ENCODE data around the gene USP31.
"Not testable (repeated sequence)": the region's sequence is repeated elsewhere in the genome, so short reads cannot be mapped to it uniquely, and the experiment has no call there.

Gene USP31

DNA sequence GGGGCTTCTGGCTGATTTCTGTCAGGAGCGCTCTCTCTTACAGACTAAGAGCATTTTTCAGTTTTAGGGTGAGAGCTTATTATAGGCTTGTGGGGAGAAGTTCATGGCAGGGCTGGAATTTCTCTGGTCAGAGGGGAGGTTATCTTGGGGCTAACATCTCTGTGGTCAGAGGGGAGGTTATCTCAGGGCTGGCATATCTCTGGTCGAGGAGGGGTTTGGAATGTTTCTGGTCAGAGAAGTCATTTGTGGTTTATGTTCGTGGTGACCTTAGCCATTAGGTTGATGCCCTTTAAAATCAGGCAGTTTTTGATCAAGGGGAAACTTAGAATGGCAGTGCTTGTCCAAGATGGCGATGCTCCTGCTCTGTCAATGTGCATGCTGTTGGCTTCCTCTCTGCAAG, 10.8 kb upstream of the USP31 start:
- no peak for DNase-seq (ENCODE audit: low read depth in 2 of 2)

DNA sequence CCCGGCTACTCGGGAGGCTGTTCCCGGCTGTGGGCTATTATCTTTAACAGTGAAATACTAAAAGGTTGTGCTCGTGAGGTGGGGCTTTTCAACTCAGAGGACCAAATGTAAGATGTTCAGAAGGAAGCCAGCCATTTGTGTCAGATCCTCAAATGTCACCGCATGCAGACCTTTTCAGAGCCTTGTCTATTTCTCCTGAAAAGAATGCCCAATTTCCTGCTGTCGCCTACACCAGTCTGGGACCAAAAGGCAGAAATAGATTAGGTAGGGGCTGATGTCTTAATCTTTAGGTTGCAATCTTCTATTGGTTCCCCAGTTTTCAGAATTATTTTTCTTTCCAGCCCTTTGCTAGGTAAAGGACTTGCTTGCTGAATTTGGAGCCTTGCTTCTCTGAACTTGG, 8.9 kb upstream of the USP31 start:
- DNase-seq (ENCODE audit: low read depth in 2 of 2) = no peak

DNA sequence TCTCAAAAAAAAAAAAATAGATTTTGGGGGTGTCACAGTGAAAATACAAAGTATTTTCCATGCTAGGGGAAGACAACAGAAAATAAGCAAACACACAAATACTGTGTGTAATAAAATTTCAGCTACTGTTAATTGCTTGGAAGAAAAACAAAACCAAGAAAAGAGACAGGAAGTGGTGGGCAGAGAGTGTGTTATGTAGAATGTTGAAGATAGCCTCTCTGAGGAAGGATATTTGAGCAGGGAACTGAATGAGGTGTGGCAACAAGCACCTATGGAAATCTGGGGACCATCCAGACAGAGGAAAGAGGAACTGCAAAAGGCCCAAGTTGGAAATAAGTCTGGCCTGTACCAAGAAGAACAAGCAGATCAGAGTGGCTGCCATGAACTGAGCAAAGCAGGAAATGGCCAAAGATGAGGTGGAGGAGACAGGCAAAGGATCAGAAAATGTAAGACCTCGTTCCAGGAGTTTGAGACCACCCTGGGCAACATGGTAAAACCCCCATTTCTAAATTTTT, 7.8 kb upstream of the USP31 start:
- DNase-seq (ENCODE audit: low read depth in 2 of 2) = no peak

DNA sequence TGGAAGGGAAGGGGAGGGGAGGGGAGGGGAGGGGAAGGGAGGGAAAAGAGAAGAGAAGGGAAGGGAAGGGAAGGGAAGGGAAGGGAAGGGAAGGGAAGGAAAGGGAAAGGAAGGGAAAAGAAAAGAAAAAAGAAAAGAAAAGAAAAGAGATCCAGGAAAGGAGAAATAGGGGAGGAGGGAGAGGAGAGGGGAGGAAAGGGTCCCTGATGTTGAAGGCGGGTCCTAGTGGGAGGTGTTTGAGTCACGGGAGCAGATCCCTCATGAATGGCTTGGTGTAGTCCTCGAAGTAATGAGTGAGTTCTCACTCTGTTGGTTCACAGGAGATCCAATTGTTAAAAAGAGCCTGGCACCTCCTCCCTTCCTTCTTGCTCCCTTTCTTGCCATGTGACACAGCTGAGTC, 6.9 kb upstream of the USP31 start:
- DNase-seq (ENCODE audit: low read depth in 2 of 2) = no peak

DNA sequence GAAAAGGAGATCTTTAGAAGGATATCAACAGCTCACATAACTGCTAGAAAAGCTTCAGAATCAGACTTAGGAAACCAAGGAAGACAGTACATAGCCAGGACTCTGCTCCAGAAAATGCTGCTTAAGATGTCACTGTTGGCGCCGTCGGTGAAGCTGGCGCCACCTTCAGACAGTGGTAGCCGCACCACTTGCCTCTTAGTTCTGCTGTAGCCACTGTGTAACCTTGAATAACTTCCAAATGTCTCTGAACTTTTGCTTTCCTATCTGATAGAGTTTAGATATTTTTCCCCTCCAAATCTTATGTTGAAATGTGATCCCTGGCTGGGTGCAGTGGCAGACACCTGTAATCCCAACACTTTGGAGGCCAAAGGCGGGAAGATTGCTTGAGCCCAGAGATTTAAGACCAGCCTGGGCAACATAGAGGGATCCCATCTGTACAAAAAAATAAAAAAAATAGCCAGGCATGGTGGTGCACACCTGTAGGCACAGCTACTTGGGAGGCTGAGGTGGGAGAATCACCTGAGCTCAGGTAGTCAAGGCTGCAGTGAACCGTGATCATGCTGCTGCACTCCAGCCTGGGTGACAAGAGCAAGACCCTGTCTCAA, 6.3 kb upstream of the USP31 start:
- no peak for DNase-seq (ENCODE audit: low read depth in 2 of 2)

DNA sequence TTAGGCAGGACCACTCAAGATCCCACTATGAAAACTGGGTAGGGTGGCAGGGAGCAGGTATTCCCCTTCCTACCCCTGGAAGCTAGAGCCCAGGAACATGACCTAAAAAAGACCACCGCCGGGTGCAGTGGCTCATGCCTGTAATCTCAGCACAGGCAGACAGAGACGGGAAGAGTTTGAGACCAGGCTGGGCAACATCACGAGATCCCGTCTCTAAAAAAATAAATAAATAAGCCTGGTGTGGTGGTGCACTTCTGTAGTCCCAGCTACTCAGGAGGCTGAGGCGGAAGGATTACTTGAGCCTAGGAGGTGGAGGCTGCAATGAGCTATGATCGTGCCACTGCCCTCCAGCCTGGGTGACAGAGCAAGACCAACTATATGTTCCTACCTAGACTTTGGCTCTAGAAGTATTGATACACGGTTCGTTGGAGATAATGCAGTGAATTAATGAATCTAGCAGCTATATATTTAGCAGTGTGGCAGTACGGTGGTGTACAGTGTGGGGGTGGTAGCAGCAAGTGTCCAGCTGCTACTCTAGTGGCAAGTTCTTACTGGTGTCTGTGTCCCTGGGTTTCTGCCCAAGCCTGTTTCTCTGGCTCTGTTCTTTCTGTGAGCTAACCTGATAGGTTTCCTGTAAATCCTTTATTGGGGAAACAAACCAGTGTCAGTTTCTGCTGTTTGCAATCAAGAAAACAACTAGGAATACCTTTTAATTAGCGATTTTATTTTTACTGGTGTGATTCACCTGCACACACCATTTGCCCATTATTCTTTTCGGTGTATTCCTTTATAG, 3.3 kb upstream of the USP31 start:
- DNase-seq (ENCODE audit: low read depth in 2 of 2) = no peak

DNA sequence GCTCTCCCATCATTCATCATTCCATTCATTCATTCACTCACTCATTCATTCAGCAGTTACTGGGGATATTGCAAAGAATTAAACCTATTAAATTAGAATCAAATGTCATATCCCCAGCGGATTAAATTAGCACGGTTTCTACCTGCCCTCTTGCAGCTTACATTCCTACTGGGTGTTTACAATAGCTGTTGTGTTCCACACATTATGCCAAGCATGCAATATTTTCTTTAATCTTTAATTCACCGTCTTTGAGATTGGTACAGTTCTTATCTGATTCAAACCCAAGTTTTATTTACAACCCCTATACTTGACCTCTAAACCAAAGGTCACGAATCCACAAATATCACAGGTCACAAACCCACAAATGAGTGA, 727 bp upstream of the USP31 start:
- no peak for DNase-seq (ENCODE audit: low read depth in 2 of 2)

DNA sequence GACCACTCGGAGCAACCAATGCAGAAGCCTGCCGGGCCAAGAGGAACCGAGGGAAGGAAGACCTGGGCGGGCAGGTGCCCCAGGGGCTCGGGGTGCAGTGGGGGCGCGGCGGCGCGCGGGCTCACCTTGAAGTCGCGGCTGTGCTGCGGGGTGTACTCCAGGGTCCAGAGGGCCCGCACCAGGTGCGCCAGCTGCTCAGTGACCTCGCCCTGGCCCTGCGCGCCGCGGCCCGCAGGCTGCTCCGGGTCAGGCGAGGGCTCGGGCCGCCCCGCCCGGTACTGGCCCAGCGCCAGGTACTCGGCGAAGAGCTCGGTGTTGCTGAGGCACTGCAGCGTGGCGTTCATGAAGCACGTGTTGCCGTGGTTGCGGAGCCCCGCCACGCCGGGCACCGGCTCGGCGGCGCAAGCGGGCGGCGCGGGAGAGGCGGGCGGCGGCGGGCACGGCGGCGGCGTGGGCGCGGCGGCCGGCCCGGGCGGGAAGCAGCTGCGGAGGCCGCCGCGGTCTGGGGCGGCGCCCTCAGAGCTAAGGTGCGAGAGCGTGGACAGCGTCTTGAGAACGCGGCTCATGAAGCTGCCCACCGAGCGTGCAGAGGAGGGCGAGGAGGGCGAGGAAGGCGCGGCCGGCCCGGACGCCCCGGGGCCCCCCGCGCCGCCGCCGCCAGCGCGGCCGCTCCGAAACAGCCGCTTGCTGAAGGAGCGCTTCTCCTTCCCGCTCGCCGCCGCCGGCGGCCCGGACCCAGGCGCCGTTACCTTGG, 562 bp downstream of the USP31 start:
- peak; percentile 39 to 53 for DNase-seq (ENCODE audit: low read depth in 2 of 2)

DNA sequence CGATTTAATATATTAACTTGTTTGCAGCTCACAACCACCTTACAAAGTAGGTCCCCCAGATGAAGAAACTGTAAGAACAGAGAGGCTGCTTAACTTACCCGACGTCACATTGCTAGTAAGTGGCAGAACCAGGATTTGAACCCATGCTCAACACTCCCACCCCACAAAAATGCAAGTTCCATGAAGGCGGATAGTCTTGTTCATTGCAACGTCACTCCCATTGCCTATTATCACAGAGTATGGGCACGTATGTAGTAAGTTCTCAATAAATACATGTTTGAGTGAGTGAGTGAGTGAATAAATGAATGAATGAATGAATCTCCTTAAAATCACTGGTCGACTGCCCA, 1.1 kb downstream of the USP31 start:
- DNase-seq (ENCODE audit: low read depth in 2 of 2) = no peak

DNA sequence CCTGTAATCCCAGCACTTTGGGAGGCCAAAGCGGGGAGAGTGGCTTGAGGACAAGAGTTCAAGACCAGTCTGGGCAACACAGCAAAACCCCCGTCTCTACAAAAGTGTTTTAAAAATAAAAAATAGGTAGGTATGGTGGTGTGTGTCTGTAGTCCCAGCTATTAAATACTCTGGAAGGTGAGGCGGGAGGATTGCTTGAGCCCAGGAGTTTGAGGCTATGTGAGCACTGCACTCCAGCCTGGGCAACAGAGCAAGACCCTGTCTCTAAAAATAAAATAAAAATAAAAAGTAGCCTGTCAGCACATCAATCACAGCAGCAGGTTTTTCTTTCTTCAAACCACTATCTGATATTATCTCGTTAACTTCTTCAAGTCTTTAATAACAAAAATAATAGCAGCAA, 1.6 kb downstream of the USP31 start:
- DNase-seq (ENCODE audit: low read depth in 2 of 2) = no peak

DNA sequence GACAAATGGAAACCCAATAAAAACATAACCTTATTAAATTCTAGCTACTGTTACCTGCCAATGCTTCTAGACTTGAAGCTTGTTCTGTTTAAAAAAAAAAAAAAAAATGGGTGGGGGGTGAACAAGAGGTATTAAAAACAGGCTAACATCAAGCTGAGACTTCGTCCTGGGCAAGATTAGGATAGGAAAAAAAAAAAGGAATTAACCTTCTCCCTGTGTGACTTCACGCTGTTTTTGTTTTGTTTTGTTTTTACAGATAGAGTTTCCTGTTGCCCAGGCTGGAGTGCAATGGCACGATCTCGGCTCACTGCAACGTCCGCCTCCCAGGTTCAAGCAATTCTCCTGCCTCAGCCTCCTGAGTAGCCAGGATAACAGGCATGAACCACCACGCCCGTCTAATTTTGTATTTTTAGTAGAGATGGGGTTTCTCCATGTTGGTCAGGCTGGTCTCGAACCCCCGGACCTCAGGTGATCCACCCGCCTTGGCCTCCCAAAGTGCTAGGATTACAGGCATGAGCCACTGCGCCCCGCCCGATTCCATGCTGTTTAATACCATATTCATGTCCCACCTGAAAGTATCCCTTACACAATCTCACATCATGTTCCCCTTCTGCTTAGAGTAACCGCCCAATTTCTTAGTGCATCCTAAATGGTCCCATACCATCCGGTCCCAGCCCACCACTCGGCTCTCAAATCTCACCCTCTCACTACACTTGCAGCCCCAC, 2.2 kb downstream of the USP31 start:
- no peak for DNase-seq (ENCODE audit: low read depth in 2 of 2)

DNA sequence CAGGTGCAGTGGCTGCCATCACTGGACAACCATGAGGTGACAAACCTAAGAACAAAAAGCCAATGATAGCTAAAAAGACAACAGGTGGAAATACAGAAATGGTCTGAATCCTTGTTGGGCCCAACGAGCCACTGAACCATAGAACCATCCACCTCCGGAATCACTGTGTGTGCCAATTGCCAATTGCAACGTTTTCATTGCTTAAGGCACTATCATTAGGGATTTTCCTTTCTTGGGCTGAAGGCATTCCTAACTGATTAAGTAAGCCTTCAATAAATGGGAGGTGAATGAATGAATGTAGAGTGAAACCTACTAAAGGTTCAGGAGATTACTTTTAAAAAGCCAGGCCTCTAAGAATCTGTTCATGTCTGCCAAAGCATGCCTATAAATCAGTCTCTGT, 3.6 kb downstream of the USP31 start:
- DNase-seq (ENCODE audit: low read depth in 2 of 2) = no peak

DNA sequence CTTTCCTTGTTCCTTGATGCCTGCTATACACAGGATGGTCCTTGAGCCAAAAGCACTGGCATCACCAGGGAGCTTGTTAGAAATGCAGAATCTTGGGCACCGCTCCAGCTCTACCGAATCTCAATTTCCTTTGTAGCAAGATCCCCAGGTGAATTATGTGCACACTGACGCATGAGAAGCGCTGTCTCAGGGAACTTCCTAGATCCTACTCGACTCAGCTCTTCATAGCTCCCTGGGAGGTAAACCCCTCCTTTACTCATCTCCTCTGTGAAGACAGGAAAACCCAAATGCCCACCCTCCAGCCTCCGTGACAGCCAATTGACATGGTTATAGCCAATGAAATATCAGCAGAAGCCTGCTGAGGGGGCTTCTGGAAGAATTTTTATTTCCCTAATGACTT, 4.1 kb downstream of the USP31 start:
- DNase-seq (ENCODE audit: low read depth in 2 of 2) = no peak

DNA sequence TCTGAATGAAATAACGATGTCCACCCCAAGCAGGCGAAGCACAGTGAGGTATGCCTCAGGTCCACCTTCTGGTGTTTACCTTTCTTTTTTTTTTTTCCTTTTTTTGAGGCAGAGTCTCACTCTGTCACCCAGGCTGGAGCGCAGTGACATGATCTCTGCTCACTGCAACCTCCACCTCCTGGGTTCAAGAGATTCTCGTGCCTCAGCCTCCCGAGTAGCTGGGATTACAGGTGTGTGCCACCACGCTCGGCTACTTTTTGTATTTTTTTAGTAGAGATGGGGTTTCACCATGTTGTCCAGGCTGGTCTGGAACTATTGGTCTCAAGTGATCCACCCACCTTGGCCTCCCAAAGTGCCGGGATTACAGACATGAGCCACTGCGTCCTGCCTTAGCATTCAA, 4.9 kb downstream of the USP31 start:
- DNase-seq (ENCODE audit: low read depth in 2 of 2) = not testable (repeated sequence)

DNA sequence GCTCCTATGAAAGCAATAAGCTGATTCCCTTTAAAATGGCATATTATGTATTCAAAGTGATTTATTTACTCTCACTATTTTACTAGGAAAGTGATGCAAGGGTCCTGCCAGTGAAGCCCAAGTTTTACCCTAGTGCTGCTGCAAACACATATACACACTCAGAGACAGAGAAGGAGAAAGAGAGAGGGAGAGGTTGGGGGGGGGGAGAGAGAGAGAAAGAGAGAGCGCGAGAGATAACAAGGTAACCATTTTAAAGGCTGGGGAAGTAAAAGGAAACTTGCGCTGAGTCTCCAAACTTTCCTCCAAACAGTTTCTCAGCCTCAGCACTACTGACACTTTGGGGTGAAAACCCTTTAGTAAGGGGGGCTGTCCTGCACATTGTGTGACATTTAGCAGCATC, 5.9 kb downstream of the USP31 start:
- DNase-seq (ENCODE audit: low read depth in 2 of 2) = no peak

DNA sequence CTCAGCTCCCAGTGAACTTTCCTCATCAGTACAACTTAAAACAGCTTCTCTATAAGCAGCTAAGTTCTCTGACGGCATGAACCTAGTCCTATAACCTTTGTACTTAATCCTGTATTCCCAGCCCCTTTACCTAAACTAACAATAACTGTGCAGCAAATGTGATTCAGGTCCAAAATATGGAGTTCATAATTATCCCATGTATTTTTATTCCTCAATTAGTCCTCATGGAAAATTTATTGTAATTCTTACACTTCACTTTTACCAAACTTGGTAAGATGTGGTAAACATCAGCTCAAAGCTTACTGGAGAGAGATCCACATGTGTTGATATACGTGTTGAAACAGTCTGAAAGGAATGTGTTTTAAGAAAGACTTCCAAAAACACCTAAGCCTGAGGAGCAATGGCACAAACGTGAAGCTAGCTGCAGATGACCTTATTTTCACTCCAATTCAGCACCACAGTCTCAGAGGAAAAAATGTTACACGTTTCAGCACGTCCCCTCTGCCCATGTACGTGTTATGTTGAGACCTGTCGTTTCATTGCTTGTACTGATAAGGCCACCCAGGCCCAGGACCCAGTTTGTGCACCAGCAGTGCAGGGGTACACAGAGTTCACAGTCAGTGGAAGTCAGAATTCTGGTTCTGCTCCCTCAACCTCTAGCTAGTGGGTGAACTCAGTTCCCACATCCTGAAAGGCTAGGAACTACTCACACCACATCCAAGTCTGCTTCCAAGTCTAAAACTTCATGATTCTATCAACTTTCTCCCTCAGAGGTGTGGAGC, 7.1 kb downstream of the USP31 start:
- DNase-seq (ENCODE audit: low read depth in 2 of 2) = no peak

DNA sequence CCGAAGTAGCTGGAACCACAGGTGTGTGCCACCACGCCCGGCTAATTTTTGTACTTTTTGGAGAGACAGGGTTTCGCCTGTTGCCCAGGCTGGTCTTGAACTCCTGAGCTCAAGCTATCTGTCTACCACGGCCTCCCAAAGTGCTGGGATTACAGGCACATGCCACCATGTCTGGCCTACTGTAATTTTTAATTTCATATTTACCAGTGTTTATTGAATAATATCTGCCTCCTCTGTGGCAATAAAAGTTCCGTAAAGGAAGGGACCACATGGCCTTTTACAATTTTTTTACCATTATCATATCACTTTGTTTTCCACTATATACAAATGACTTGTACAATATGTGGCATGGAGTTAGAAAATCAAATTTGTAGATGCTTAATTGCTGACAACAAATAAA, 7.8 kb downstream of the USP31 start:
- DNase-seq (ENCODE audit: low read depth in 2 of 2) = no peak

DNA sequence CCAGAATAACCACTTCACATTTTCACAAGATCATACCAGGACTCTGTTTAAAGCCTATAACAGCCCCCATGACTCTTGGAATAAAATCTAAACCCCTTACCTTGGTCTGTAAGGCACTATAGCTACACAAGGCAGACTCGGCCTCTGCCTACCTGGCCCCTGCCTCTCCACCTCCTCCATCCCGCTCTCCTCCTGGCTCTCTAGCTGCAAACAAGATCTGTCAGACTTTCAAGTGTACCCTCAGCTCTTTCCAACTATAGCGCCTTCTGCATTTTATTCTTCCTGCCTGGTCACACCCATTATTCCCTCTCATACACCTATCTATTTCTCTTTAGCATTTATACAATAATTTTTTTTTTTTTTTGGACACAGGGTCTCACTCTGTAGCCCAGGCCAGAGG, 8.2 kb downstream of the USP31 start:
- DNase-seq (ENCODE audit: low read depth in 2 of 2) = no peak

DNA sequence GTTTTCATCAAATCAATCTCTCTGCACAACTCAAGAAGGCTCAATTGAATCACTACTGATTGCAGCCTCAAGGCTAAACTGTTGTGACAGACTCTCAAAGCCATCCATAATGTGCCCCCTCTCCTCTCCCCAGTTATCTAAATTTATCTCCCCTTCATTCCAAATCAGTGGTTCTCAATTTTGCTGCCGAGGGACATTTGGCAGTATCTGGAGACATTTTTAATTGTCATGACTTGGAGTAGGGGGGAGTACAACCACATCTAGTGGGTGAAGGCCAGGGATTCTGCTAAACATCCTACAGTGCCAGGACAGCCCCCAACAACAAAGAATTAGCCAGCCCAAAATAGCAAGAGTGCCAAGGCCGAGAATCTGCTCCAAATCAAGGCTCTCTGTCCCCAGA, 9.1 kb downstream of the USP31 start:
- no peak for DNase-seq (ENCODE audit: low read depth in 2 of 2)

DNA sequence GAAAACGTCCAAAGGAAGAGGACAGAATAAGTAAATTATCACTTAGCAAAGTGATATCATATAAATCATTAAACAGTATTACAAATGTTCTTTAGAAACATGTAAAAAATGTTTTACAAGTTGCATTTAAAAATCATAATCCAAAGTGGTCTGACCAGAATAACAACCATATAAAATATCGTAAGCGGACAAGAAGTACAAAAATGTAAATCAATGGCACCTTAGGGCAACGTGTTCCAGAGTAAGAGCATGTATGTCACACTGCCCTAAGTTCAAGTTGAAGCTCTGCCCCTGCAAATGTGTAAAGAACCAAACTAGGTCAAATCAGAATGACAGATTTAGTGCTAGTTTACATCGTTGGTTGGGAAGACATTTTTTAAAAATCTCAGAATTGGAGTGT, 11.4 kb downstream of the USP31 start:
- DNase-seq (ENCODE audit: low read depth in 2 of 2) = no peak

DNA sequence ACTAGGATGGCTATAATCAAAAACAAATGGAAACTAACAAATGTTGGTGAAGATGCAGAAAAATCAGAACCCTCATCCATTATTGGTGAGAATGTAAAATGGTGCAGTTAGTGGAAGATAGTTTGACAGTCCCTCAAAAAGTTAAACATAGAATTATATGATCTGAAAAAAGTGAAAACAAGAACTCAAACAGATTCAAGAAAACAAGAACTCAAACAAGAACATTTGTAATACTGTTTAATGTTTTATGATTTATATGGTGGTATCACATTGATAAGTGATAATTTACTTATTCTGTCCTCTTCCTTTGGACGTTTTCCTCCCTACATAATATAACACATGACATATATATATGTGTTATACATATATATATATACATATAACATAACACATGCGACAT, 12.0 kb downstream of the USP31 start:
- DNase-seq (ENCODE audit: low read depth in 2 of 2) = no peak

DNA sequence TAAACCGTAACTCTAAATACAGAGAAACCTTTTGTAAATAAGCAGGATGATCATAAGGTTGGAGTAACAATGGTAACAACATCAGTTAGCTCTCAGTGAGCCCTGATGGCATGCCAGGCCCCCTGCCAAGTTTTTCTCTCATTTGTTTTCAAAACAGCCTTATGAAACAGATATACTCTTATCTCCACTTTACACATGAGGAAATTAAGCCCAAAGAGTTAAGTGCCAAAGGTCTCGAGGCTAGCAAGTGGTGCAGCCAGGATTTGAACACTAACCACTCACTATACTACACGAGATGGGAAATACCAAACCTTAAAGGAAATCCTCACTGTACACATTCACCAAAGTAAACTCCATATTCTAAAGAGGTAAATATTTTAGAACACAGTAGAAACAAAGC, 15.0 kb downstream of the USP31 start:
- DNase-seq (ENCODE audit: low read depth in 2 of 2) = no peak
